LHCN-M2 (cell line): ENCODE results near the gene GPSM1. TPM values are rescaled to one million over a fixed set of nuclear protein-coding genes. Genes with fewer than 3 reads are reported as not detected.
A peak's percentile ranks its signal among the peaks of the same experiment; 100 is the strongest.
"Not testable (repeated sequence)": the region's sequence is repeated elsewhere in the genome, so short reads cannot be mapped to it uniquely, and the experiment has no call there.

ENCODE experiments used
- DNase-seq: peaks from one replicate; pipeline ENCODE4 v3.0.0-alpha.2; 2012; ENCODE audit warnings: low read depth
- total RNA-seq: library from RNA; depleted of rRNA; stranded (reverse); fragments of >200 nt; gene quantifications from 2 replicates; pipeline ENCODE4 v1.2.3, GENCODE V29; 2014

Gene GPSM1
- total RNA-seq, 1 experiment from 2014 or later: 34.1 TPM

DNA sequence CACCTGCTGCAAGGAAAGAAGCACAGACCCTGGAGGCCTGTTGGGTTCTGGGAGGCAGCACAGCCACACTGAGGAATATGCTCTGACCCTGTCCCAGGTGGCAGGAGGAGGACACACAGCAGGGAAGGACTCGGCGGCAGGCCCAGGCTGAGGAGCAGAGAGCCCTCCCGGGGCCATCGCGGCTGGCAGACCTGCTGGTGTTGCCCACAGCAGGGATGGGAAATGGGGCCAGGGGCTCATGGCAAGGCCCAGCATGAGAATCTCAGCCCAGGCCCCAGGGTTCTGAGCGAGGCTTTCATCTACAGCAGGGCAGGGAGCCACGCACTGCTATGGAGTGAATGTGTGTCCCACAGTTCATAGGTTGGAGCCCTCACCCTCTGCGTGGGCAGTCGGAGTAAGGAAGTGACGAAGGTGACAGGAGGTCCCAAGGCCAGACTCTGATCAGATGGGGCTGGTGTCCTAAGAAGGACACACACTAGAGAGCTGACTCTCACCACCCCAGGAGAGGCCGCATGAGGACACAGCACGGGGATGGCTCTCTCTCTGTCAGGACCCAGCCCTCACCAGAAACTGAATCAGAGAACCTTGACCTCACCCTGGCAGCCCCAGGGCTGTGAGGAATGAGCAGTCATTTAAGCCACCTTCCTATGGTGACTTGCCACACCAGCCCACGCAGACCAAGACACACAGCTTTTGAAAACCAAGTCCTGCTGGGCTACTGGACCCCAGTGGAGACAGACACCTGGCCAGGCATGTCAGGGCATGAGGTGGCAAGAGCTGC lies 10.3 kb upstream of the GPSM1 start:
- DNase-seq: no peak

DNA sequence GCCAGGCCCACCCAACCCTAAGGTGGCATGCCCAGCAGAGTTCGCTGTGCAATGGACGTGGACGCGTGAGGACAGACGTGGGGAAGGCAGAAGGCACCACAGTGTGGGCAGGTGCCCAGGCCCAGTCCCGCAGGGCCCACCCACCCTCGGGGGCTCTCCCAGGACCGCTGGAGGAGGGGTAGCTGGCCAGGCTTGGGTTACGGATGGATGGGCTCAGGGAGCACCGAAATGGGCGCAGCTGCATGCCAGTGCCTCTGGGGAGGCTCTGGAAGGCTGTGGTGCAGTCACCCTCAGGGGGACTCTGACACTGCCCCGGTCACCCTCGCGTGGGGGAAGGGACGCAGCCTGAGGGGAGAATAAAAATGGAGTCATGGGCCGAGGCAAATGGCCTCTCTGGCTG lies 9.6 kb upstream of the GPSM1 start:
- no peak for DNase-seq

- DNase-seq: no peak
Observed at GRCh38 chr9:136318111-136318775, 9.1 kb upstream of the GPSM1 start.

DNA sequence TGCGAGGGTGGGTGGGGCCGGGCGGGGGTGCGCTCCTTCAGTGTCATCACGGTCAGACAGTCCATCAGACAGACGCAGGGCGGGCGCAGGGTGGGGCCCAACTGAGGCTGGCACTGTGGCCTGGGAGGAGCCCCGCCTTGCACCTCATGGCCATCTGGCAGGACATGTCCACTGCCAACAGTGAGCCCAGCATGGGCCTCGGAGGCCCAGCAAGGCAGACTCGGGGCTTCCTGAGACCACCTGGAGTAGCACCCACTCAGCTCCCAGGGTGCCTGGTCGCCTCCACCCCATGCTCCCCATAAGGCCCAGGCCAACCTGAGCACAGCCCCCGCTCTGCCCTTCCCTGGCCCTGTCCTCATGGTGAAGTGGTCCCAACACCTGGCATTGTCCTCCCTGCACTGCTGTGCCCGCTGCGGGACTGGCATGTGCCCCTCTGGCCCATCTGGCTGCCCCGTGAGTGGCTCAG lies 8.5 kb upstream of the GPSM1 start:
- no peak for DNase-seq

GRCh38 chr9:136319244-136319643 lies 8.1 kb upstream of the GPSM1 start:
- DNase-seq: not testable (repeated sequence)

- not testable (repeated sequence) for DNase-seq
Observed at GRCh38 chr9:136319955-136320354, 7.4 kb upstream of the GPSM1 start.

GRCh38 chr9:136320972-136321371 lies 6.4 kb upstream of the GPSM1 start:
- not testable (repeated sequence) for DNase-seq

DNA sequence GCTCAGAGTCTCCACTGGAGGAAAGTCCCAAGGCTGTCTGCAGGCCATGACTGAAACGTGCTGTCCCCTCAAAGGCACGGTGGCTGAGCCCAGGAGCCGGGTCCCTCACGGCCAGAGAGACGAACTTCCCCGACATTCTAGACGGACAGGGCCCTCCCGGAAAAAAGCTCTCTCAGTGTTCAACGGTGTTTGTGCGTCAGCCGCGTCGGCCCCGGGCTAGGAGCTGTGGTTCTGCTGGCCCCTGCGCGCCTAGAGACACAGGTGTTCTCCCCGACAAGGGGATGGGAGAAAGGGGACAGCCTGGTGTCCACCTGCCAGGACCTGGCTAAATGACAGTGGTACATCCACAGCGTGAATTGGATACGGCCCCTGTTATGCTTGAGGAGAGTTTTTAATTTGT lies 5.8 kb upstream of the GPSM1 start:
- no peak for DNase-seq

- DNase-seq: no peak
Observed at GRCh38 chr9:136322756-136323330, 4.5 kb upstream of the GPSM1 start.

- DNase-seq: no peak
Observed at GRCh38 chr9:136323371-136323789, 4.0 kb upstream of the GPSM1 start.

GRCh38 chr9:136324501-136325300 lies 2.6 kb upstream of the GPSM1 start:
- no peak for DNase-seq

GRCh38 chr9:136325358-136325757 lies 2.0 kb upstream of the GPSM1 start:
- no peak for DNase-seq

DNA sequence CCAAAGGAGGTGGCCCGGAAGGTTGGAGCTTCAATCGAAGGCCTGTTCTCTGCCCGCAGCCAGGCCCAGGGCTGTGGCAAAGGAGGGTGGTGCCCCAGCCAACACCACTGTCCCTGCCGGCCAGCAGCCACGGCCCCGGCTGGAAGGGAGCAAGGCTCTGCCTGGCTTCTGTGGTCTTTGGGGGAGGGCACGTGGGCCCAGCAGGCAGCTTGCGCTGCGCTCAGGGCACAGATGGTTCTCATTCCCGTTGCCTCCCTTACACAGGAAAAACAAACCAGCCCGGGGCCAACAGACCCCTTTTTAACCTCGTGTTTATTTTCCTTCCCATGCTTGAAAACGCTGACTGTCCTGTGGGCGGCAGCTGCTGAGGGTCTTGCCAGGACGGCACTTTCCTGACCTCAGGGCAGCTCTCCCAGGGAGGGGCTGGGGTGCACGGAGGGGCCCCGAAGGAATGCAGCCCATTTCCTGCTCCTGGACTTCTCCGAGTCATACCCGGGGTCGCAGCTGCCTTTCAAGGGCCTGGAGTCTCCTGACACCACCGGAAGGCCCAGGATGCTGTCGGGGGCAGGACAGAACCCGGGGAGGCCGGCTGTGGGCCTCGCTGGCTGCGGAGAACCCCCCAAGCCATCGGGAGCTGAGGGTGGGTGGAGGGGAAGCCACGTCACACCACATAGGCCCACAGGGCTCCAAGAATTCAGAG lies 1.1 kb upstream of the GPSM1 start:
- no peak for DNase-seq

DNA sequence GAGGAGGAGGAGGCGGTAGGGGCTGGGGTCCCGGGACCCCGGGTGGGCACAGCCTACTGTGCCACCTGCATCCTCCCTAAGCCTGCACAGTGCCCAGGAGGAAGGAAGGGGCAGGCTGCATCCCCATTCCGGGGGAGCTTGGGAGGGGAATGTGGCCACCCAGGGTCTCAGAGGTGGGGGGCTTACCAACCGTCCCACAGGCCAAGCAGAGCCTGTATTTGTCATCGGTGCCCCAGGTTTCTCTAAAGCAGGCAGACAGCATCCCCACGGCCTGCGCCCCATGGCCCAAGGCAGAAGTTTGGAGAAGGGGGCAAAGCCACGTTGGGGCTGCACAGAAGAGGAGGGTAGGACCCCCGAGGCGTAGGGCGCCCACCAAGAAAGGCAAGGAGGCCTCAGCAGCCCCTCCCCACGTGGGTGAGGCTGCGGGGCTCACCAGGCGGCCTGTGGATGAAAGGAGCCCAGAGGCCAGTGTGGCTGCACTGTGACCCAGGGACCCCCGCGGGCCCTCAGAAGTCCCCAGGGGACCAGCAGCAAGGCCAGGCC lies 507 bp upstream of the GPSM1 start:
- no peak for DNase-seq

- DNase-seq: no peak
Observed at GRCh38 chr9:136328011-136328621, 777 bp downstream of the GPSM1 start.

DNA sequence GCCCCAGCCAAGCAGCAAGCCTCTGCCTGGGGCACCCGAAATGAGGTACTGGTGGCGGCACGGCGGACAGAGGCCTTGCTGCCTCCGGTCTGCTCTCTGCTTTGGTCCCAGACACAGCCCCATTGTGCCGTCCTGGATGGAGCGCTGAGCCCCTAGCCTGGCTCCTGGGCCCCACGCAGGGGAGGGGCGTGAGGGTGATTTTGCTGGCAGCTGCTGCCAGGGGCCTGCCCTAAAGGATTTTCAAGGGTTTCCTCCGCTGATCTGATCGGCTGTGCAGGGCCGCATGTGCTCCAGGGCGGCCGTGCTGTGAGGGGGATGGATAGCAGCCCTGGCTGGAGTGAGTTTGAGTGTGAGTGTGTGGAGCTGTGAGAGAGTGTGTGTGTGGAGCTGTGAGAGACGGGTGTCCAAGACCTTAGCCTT lies 1.3 kb downstream of the GPSM1 start:
- DNase-seq: peak; percentile 44

- no peak for DNase-seq
Observed at GRCh38 chr9:136329211-136329627, 1.9 kb downstream of the GPSM1 start.

GRCh38 chr9:136329636-136330405 lies 2.5 kb downstream of the GPSM1 start:
- DNase-seq: no peak

GRCh38 chr9:136330406-136330990 lies 3.2 kb downstream of the GPSM1 start:
- no peak for DNase-seq
